OCI-LY3 (cell line): ENCODE measurements around the gene SOX5.

Experiments used
- EZH2phosphoT487 ChIP-seq: fragments of 200-600 bp; shearing (Covaris generic); IDR thresholded peaks from 2 replicates; pipeline ENCODE4 v1.6.1; 2018; ENCODE audit warnings: antibody characterized with exemption, mixed run types, low read depth
- TF ChIP-seq, protein P1 (sequence below): fragments of 200-600, 300-600 bp; sonication (generic); IDR thresholded peaks from 2 replicates; pipeline ENCODE4 v1.5.1; 2014; ENCODE audit warnings: antibody characterized with exemption, low read length, low read depth

DNA sequence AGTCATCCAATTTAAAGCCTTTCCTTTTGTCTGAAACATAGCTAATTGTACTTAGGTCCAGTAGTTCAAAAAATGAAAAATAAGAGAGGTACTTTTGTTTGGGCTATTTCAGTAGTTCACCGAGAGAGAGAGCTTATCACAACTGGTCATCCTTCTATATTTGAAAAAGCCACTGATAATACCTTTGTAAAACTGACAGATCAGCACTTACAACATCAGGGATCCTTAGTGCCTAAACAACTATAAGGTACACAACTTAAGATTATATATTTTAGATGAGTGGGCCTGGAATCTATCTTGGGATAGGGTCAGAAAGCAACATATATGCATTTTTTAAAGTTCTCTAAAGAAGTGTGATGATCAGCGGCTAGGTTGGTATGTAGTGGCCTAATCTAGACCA lies 97.9 kb downstream of the SOX5 start:
- TF ChIP-seq, protein P1, sequence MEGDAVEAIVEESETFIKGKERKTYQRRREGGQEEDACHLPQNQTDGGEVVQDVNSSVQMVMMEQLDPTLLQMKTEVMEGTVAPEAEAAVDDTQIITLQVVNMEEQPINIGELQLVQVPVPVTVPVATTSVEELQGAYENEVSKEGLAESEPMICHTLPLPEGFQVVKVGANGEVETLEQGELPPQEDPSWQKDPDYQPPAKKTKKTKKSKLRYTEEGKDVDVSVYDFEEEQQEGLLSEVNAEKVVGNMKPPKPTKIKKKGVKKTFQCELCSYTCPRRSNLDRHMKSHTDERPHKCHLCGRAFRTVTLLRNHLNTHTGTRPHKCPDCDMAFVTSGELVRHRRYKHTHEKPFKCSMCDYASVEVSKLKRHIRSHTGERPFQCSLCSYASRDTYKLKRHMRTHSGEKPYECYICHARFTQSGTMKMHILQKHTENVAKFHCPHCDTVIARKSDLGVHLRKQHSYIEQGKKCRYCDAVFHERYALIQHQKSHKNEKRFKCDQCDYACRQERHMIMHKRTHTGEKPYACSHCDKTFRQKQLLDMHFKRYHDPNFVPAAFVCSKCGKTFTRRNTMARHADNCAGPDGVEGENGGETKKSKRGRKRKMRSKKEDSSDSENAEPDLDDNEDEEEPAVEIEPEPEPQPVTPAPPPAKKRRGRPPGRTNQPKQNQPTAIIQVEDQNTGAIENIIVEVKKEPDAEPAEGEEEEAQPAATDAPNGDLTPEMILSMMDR, result no peak
- TF ChIP-seq EZH2phosphoT487, result no peak
